GM23338 (cell line): ENCODE data around the gene MLPH. TPM values are rescaled to one million over a fixed set of nuclear protein-coding genes. Genes with fewer than 3 reads are reported as not detected.
A peak's percentile ranks its signal among the peaks of the same experiment; 100 is the strongest.

ENCODE experiments used
- ATAC-seq: fragments of 200-7000 bp; cut with Tn5 transposase; 3 replicates; pipeline ENCODE4 v1.9.1; 2020
- DNase-seq: peaks from one replicate; pipeline ENCODE4 v3.0.0-alpha.2; 2015; ENCODE audit warnings: low spot score
- H2AFZ ChIP-seq: fragments of 200-600 bp; sonication (generic); 2 replicates; pipeline ENCODE4 v1.8.0; 2016; ENCODE audit warnings: antibody characterized with exemption, mild to moderate bottlenecking, moderate library complexity
- H3F3A ChIP-seq: fragments of 200-600 bp; sonication (generic); replicated peaks from 2 replicates; pipeline ENCODE4 v1.8.0; 2017; ENCODE audit warnings: antibody characterized with exemption, mixed run types, low read depth
- H3K27ac ChIP-seq: fragments of 200-600 bp; sonication (generic); 2 replicates; pipeline ENCODE4 v1.6.1; 2016; ENCODE audit warnings: low read depth
- H3K27me3 ChIP-seq: fragments of 200-600 bp; sonication (generic); 2 replicates; pipeline ENCODE4 v1.8.0; 2016; ENCODE audit warnings: mild to moderate bottlenecking, mixed run types, moderate library complexity; ENCODE audit not compliant: insufficient read depth
- H3K36me3 ChIP-seq: fragments of 200-600 bp; sonication (generic); 2 replicates; pipeline ENCODE4 v1.8.0; 2016; ENCODE audit warnings: mild to moderate bottlenecking; ENCODE audit not compliant: insufficient read depth
- H3K4me1 ChIP-seq: fragments of 200-600 bp; sonication (generic); 2 replicates; pipeline ENCODE4 v1.8.0; 2016; ENCODE audit warnings: mild to moderate bottlenecking, moderate library complexity; ENCODE audit not compliant: insufficient read depth
- H3K4me2 ChIP-seq: fragments of 200-600 bp; sonication (generic); 2 replicates; pipeline ENCODE4 v1.7.1; 2017; ENCODE audit warnings: mixed run types
- H3K4me3 ChIP-seq: fragments of 200-600 bp; sonication (generic); 2 replicates; pipeline ENCODE4 v1.6.1; 2016; ENCODE audit warnings: mixed run types
- H3K79me2 ChIP-seq: fragments of 200-600 bp; sonication (generic); replicated peaks from 2 replicates; pipeline ENCODE4 v1.8.0; 2017; ENCODE audit warnings: mild to moderate bottlenecking; ENCODE audit not compliant: insufficient read depth
- H3K9me2 ChIP-seq: fragments of 200-600 bp; sonication (generic); 2 replicates; pipeline ENCODE4 v1.8.0; 2017; ENCODE audit not compliant: insufficient read depth
- H4K20me1 ChIP-seq: fragments of 200-600 bp; sonication (generic); replicated peaks from 2 replicates; pipeline ENCODE4 v1.8.0; 2017; ENCODE audit warnings: mild to moderate bottlenecking; ENCODE audit not compliant: insufficient read depth
- H3K27ac Mint-ChIP-seq: 2 replicates; pipeline ENCODE4 v1.8.0; 2020; ENCODE audit warnings: inconsistent platforms, mild to moderate bottlenecking, moderate library complexity, mixed read lengths
- H3K27me3 Mint-ChIP-seq: 3 replicates; pipeline ENCODE4 v1.8.0; 2022; ENCODE audit warnings: low read depth, mild to moderate bottlenecking, moderate library complexity, mixed read lengths, inconsistent platforms; ENCODE audit not compliant: insufficient read depth, poor library complexity
- H3K36me3 Mint-ChIP-seq: 3 replicates; pipeline ENCODE4 v1.8.0; 2021; ENCODE audit warnings: low read depth, mild to moderate bottlenecking, inconsistent platforms, moderate library complexity, mixed read lengths
- H3K4me1 Mint-ChIP-seq: 3 replicates; pipeline ENCODE4 v1.8.0; 2020; ENCODE audit warnings: mild to moderate bottlenecking, inconsistent platforms, mixed read lengths
- H3K4me3 Mint-ChIP-seq: 3 replicates; pipeline ENCODE4 v1.8.0; 2021; ENCODE audit warnings: moderate library complexity, mild to moderate bottlenecking, inconsistent platforms, mixed read lengths
- H3K9me3 Mint-ChIP-seq: 3 replicates; pipeline ENCODE4 v1.8.0; 2020; ENCODE audit warnings: moderate library complexity, mild to moderate bottlenecking, inconsistent platforms, mixed read lengths
- CREB1 ChIP-seq: fragments of 250-450 bp; sonication (Bioruptor Pico); IDR thresholded peaks from 2 replicates; pipeline ENCODE4 v1.5.0; 2020; ENCODE audit warnings: low read depth, mild to moderate bottlenecking, moderate library complexity
- EZH2phosphoT487 ChIP-seq: fragments of 200-600 bp; sonication (generic); IDR thresholded peaks from one replicate; pipeline ENCODE4 v1.8.1; 2018; ENCODE audit warnings: antibody characterized with exemption; ENCODE audit not compliant: unreplicated experiment
- JUNB ChIP-seq: IDR thresholded peaks from one replicate; pipeline ENCODE4 v1.6.1; 2016; ENCODE audit warnings: antibody characterized with exemption; ENCODE audit not compliant: unreplicated experiment
- POLR2AphosphoS5 ChIP-seq: IDR thresholded peaks from 2 replicates; pipeline ENCODE4 v1.6.1; 2016; ENCODE audit warnings: antibody characterized with exemption, low read depth
- ZNF331 ChIP-seq: fragments of 250-450 bp; sonication (Bioruptor Pico); IDR thresholded peaks from 2 replicates; pipeline ENCODE4 v1.5.0; 2020; ENCODE audit warnings: low read depth, mild to moderate bottlenecking, moderate library complexity
- polyA plus RNA-seq: library from polyadenylated mRNA; unstranded; fragments of >200 nt; fragmentation: Nextera tagmentation; extraction: Ambion mirVana; gene quantifications from 2 replicates; pipeline ENCODE4 v1.2.1, GENCODE V29; 2016
- total RNA-seq: library from RNA; depleted of rRNA; stranded (reverse); fragments of >200 nt; shearing (Covaris generic); gene quantifications from 2 replicates; pipeline ENCODE4 v1.2.3, GENCODE V29; 2014
- TF ChIP-seq, protein P1 (sequence below): fragments of 250-450 bp; sonication (Bioruptor Pico); IDR thresholded peaks from 2 replicates; pipeline ENCODE4 v1.5.0; 2020; ENCODE audit warnings: mild to moderate bottlenecking, moderate library complexity
- TF ChIP-seq, protein P2 (sequence below), 2 experiments: fragments of 200-600 bp in 1 of 2; sonication (generic) in 1 of 2; conservative IDR thresholded peaks; 2 replicates each; pipeline versions ENCODE4 v1.5.1 to v1.6.1; 2016 to 2017; ENCODE audit warnings: antibody characterized with exemption in 2 of 2, low read depth in 2 of 2, mild to moderate bottlenecking in 2 of 2, moderate library complexity in 1 of 2
- TF ChIP-seq, protein P3 (sequence below): IDR thresholded peaks from one replicate; pipeline ENCODE4 v1.6.1; 2018; ENCODE audit warnings: antibody characterized with exemption; ENCODE audit not compliant: unreplicated experiment

MLPH gene
- total and polyA plus RNA-seq, 2 experiments from 2014 or later: 13.6 to 16.5 TPM

DNA sequence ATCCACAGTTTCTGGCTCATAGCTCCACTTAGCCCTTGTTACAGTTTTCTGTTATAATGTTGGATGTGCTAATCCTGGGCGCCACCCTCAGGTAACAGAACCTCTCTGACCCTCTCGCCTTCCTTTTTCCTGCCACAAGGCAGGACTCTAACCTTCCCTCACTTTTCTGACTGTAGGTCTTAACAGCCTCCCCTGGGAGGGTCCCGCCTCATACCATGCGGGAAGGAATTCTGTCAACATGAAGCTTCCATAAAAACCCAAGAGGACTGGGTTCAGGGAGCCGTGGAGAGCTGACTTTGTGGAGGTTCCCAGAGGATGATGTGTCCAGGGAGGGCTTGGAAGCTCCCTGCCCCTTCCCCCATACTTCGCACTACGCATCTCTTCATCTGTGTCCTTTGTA, 115.4 kb downstream of the MLPH start:
- no peak for TF ChIP-seq JUNB
- TF ChIP-seq, protein P1, sequence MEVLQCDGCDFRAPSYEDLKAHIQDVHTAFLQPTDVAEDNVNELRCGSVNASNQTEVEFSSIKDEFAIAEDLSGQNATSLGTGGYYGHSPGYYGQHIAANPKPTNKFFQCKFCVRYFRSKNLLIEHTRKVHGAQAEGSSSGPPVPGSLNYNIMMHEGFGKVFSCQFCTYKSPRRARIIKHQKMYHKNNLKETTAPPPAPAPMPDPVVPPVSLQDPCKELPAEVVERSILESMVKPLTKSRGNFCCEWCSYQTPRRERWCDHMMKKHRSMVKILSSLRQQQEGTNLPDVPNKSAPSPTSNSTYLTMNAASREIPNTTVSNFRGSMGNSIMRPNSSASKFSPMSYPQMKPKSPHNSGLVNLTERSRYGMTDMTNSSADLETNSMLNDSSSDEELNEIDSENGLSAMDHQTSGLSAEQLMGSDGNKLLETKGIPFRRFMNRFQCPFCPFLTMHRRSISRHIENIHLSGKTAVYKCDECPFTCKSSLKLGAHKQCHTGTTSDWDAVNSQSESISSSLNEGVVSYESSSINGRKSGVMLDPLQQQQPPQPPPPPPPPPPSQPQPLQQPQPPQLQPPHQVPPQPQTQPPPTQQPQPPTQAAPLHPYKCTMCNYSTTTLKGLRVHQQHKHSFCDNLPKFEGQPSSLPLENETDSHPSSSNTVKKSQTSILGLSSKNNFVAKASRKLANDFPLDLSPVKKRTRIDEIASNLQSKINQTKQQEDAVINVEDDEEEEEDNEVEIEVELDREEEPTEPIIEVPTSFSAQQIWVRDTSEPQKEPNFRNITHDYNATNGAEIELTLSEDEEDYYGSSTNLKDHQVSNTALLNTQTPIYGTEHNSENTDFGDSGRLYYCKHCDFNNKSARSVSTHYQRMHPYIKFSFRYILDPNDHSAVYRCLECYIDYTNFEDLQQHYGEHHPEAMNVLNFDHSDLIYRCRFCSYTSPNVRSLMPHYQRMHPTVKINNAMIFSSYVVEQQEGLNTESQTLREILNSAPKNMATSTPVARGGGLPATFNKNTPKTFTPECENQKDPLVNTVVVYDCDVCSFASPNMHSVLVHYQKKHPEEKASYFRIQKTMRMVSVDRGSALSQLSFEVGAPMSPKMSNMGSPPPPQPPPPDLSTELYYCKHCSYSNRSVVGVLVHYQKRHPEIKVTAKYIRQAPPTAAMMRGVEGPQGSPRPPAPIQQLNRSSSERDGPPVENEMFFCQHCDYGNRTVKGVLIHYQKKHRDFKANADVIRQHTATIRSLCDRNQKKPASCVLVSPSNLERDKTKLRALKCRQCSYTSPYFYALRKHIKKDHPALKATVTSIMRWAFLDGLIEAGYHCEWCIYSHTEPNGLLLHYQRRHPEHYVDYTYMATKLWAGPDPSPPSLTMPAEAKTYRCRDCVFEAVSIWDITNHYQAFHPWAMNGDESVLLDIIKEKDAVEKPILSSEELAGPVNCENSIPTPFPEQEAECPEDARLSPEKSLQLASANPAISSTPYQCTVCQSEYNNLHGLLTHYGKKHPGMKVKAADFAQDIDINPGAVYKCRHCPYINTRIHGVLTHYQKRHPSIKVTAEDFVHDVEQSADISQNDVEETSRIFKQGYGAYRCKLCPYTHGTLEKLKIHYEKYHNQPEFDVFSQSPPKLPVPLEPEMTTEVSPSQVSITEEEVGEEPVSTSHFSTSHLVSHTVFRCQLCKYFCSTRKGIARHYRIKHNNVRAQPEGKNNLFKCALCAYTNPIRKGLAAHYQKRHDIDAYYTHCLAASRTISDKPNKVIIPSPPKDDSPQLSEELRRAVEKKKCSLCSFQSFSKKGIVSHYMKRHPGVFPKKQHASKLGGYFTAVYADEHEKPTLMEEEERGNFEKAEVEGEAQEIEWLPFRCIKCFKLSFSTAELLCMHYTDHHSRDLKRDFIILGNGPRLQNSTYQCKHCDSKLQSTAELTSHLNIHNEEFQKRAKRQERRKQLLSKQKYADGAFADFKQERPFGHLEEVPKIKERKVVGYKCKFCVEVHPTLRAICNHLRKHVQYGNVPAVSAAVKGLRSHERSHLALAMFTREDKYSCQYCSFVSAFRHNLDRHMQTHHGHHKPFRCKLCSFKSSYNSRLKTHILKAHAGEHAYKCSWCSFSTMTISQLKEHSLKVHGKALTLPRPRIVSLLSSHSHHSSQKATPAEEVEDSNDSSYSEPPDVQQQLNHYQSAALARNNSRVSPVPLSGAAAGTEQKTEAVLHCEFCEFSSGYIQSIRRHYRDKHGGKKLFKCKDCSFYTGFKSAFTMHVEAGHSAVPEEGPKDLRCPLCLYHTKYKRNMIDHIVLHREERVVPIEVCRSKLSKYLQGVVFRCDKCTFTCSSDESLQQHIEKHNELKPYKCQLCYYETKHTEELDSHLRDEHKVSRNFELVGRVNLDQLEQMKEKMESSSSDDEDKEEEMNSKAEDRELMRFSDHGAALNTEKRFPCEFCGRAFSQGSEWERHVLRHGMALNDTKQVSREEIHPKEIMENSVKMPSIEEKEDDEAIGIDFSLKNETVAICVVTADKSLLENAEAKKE (CRISPR knock-in tag): no peak
- no peak for TF ChIP-seq POLR2AphosphoS5
- no peak for TF ChIP-seq CREB1
- TF ChIP-seq ZNF331: no peak
- TF ChIP-seq, protein P2, sequence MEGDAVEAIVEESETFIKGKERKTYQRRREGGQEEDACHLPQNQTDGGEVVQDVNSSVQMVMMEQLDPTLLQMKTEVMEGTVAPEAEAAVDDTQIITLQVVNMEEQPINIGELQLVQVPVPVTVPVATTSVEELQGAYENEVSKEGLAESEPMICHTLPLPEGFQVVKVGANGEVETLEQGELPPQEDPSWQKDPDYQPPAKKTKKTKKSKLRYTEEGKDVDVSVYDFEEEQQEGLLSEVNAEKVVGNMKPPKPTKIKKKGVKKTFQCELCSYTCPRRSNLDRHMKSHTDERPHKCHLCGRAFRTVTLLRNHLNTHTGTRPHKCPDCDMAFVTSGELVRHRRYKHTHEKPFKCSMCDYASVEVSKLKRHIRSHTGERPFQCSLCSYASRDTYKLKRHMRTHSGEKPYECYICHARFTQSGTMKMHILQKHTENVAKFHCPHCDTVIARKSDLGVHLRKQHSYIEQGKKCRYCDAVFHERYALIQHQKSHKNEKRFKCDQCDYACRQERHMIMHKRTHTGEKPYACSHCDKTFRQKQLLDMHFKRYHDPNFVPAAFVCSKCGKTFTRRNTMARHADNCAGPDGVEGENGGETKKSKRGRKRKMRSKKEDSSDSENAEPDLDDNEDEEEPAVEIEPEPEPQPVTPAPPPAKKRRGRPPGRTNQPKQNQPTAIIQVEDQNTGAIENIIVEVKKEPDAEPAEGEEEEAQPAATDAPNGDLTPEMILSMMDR (conservative IDR thresholded peaks at IDR 0.05; ENCODE audit: low read depth in 2 of 2): peak in 1 of 2 experiments; percentile 50; a peak in 2 of 4 replicates
- no peak for TF ChIP-seq EZH2phosphoT487
- TF ChIP-seq, protein P3, sequence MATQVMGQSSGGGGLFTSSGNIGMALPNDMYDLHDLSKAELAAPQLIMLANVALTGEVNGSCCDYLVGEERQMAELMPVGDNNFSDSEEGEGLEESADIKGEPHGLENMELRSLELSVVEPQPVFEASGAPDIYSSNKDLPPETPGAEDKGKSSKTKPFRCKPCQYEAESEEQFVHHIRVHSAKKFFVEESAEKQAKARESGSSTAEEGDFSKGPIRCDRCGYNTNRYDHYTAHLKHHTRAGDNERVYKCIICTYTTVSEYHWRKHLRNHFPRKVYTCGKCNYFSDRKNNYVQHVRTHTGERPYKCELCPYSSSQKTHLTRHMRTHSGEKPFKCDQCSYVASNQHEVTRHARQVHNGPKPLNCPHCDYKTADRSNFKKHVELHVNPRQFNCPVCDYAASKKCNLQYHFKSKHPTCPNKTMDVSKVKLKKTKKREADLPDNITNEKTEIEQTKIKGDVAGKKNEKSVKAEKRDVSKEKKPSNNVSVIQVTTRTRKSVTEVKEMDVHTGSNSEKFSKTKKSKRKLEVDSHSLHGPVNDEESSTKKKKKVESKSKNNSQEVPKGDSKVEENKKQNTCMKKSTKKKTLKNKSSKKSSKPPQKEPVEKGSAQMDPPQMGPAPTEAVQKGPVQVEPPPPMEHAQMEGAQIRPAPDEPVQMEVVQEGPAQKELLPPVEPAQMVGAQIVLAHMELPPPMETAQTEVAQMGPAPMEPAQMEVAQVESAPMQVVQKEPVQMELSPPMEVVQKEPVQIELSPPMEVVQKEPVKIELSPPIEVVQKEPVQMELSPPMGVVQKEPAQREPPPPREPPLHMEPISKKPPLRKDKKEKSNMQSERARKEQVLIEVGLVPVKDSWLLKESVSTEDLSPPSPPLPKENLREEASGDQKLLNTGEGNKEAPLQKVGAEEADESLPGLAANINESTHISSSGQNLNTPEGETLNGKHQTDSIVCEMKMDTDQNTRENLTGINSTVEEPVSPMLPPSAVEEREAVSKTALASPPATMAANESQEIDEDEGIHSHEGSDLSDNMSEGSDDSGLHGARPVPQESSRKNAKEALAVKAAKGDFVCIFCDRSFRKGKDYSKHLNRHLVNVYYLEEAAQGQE: no peak
- peaks cover 25% of the 10 kb centered on the region for H3K9me3 Mint-ChIP-seq
- peaks cover 17% of the 10 kb centered on the region for H3K36me3 Mint-ChIP-seq
- H3K27me3 Mint-ChIP-seq: peaks cover 40% of the 10 kb centered on the region
- H3K4me1 Mint-ChIP-seq: peaks cover 52% of the 10 kb centered on the region
- peak; percentile 19 for ATAC-seq
- Histone ChIP-seq H3F3A (peaks cover 2% of the 10 kb centered on the region; the same call in 1 of the 2 replicates), H3K27me3 (no peaks in the 10 kb centered on the region), H3K4me2 (no peak overlapping the region), H2AFZ (no peak overlapping the region), H3K4me3 (no peak overlapping the region), H4K20me1 (no peaks in the 10 kb centered on the region), H3K36me3 (no peaks in the 10 kb centered on the region), H3K9me2 (0 out of 2 replicates have a peak, but pooled peaks cover 4% of the 10 kb centered on the region), H3K79me2 (no peaks in the 10 kb centered on the region), H3K4me1 (peaks cover 24% of the 10 kb centered on the region), H3K27ac (no peak overlapping the region)
- no peak overlapping the region for H3K27ac Mint-ChIP-seq
- no peak for DNase-seq
- H3K4me3 Mint-ChIP-seq: no peak overlapping the region
